ENCODE data around the gene PNMA8C. TPM values are rescaled to one million over a fixed set of nuclear protein-coding genes. Genes with fewer than 3 reads are reported as not detected.

The PNMA8C gene
- total RNA-seq, 2 donors from 2014 or later = not detected

- TF ChIP-seq CTCF (IDR thresholded peaks at IDR 0.05) = no peak
- H3K27ac ChIP-seq = no peak overlapping the region
Measured at GRCh38 chr19:46383171-46383815, 45.4 kb downstream of the PNMA8C start.

GRCh38 chr19:46381756-46382345 is 46.9 kb downstream of the PNMA8C start:
- peaks cover 54% of the 10 kb centered on the region for H3K36me3 ChIP-seq
- no peak for DNase-seq (ENCODE audit: low spot score)
- H3K4me3 ChIP-seq = no peak overlapping the region
- TF ChIP-seq CTCF (IDR thresholded peaks at IDR 0.05) = no peak
- H3K9me3 ChIP-seq = no peaks in the 10 kb centered on the region
- peaks cover 0 to 39% of the 10 kb centered on the region in 2 donors for H3K4me1 ChIP-seq
- H3K27ac ChIP-seq = no peak overlapping the region
- no peaks in the 10 kb centered on the region for H3K27me3 ChIP-seq

More at GRCh38 chr19:46383171-46383815, 45.4 kb downstream of the PNMA8C start:
- Histone ChIP-seq H3K4me3 (no peak overlapping the region), H3K36me3 (peaks cover 58% of the 10 kb centered on the region), H3K4me1 (peaks cover 0 to 29% of the 10 kb centered on the region in 2 donors), H3K27me3 (no peaks in the 10 kb centered on the region), H3K9me3 (no peaks in the 10 kb centered on the region)
- DNase-seq (ENCODE audit: low spot score) = no peak

- Histone ChIP-seq H3K4me3 (no peak overlapping the region), H3K27ac (no peak overlapping the region), H3K9me3 (no peaks in the 10 kb centered on the region), H3K4me1 (peaks cover 0 to 39% of the 10 kb centered on the region in 2 donors), H3K27me3 (no peaks in the 10 kb centered on the region), H3K36me3 (peaks cover 54% of the 10 kb centered on the region)
- no peak for TF ChIP-seq CTCF (IDR thresholded peaks at IDR 0.05)
- DNase-seq (ENCODE audit: low spot score) = no peak
Measured at GRCh38 chr19:46381346-46381745, 47.4 kb downstream of the PNMA8C start.

GRCh38 chr19:46380690-46381089 is 48.0 kb downstream of the PNMA8C start:
- Histone ChIP-seq H3K36me3 (peaks cover 54% of the 10 kb centered on the region), H3K27ac (peak overlapping the region in 1 of 2 donors; percentile 78), H3K4me1 (peaks cover 0 to 39% of the 10 kb centered on the region in 2 donors)

GRCh38 chr19:46378268-46378667 is 50.5 kb downstream of the PNMA8C start:
- TF ChIP-seq CTCF (IDR thresholded peaks at IDR 0.05) = no peak
- no peak for DNase-seq (ENCODE audit: low spot score)
- H3K27me3 ChIP-seq = no peaks in the 10 kb centered on the region
- H3K27ac ChIP-seq = peak overlapping the region; percentile 63 to 78
- H3K4me3 ChIP-seq = no peak overlapping the region
- H3K4me1 ChIP-seq = peaks cover 0 to 34% of the 10 kb centered on the region in 2 donors
- H3K36me3 ChIP-seq = peaks cover 44% of the 10 kb centered on the region
- H3K9me3 ChIP-seq = no peaks in the 10 kb centered on the region

More at GRCh38 chr19:46380690-46381089, 48.0 kb downstream of the PNMA8C start:
- Histone ChIP-seq H3K9me3 (no peaks in the 10 kb centered on the region), H3K27me3 (no peaks in the 10 kb centered on the region), H3K4me3 (no peak overlapping the region)
- no peak for DNase-seq (ENCODE audit: low spot score)
- TF ChIP-seq CTCF (IDR thresholded peaks at IDR 0.05) = no peak
